Germinal center (tissue), 1 donor: Measurements from ENCODE around the gene PSMD10.

Experiments used
- DNase-seq: peaks from one replicate; pipeline ENCODE4 v3.0.0; 2012; ENCODE audit warnings: mixed read lengths, low spot score

The PSMD10 gene

GRCh38 chrX:108071578-108071977, 19.8 kb downstream of the PSMD10 start:
- no peak for DNase-seq

GRCh38 chrX:108070891-108071290, 20.5 kb downstream of the PSMD10 start:
- no peak for DNase-seq

- no peak for DNase-seq
Observed at GRCh38 chrX:108068121-108068520, 23.2 kb downstream of the PSMD10 start.

- no peak for DNase-seq
Observed at GRCh38 chrX:108064613-108065012, 26.7 kb downstream of the PSMD10 start.

- DNase-seq, result no peak
Observed at GRCh38 chrX:108064001-108064400, 27.3 kb downstream of the PSMD10 start.

GRCh38 chrX:108059801-108060200, 31.5 kb downstream of the PSMD10 start:
- no peak for DNase-seq

- DNase-seq, result no peak
Observed at GRCh38 chrX:108055546-108055945, 35.8 kb downstream of the PSMD10 start.

GRCh38 chrX:108053218-108053617, 38.1 kb downstream of the PSMD10 start:
- DNase-seq, result no peak

GRCh38 chrX:108049649-108050048, 41.7 kb downstream of the PSMD10 start:
- no peak for DNase-seq

GRCh38 chrX:108044554-108045256, 46.6 kb downstream of the PSMD10 start, which contains the start of gene VSIG1:
VSIG1 (plus strand) TSS chrX:108045065; CDS start chrX:108045131, 66 bp downstream.
- no peak for DNase-seq

- no peak for DNase-seq
Observed at GRCh38 chrX:108036298-108036973, 54.9 kb downstream of the PSMD10 start.

- no peak for DNase-seq
Observed at GRCh38 chrX:108034725-108035124, 56.6 kb downstream of the PSMD10 start.
